RPMI8226 (cell line): ENCODE measurements around the gene R3HCC1L.
"Not testable (repeated sequence)": the region's sequence is repeated elsewhere in the genome, so short reads cannot be mapped to it uniquely, and the experiment has no call there.

ENCODE experiments used
- DNase-seq: peaks from one replicate; pipeline ENCODE4 v3.0.0-alpha.2; 2015

Gene R3HCC1L

DNA sequence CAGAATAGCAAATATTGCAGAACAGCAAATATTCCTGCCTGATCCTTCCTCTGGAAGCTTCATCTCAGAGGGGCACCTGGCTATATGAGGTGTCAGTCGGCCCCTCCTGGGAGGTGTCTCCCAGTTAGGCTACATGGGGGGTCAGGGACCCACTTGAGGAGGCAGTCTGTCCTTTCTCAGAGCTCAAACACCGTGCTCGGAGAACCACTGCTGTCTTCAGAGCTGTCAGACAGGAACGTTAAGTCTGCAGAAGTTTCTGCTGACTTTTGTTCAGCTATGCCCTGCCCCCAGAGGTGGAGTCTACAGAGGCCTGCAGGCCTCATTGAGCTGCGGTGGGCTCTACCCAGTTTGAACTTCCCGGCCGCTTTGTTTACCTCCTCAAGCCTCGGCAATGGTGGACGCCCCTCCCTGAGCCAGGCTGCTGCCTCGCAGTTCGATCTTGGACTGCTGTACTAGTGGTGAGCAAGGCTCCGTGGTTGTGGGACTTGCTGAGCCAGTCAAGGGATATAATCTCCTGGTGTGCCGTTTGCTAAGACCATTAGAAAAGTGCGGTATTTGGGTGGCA, 48.0 kb downstream of the R3HCC1L start:
- DNase-seq, result not testable (repeated sequence)

DNA sequence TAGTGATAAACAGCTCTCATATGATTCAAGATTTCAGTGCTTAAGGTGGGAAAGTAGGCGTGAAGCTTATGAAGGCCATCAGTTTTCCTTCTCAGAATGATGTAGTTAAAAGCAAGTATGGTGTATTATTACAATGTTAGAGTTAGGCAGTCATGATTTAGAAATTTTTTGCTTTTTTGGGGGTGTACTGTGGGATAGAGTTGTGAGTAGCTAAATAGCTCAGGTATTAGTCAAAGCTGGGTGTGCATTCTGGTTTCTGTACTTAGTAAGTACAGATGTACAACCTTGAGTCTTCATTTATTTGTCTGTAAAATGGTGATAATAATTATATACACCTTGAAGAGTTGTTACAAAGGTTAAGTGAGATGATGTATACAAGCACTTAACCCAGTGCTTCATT, 52.2 kb downstream of the R3HCC1L start:
- no peak for DNase-seq

GRCh38 chr10:98190773-98191172, 56.3 kb downstream of the R3HCC1L start:
- not testable (repeated sequence) for DNase-seq

DNA sequence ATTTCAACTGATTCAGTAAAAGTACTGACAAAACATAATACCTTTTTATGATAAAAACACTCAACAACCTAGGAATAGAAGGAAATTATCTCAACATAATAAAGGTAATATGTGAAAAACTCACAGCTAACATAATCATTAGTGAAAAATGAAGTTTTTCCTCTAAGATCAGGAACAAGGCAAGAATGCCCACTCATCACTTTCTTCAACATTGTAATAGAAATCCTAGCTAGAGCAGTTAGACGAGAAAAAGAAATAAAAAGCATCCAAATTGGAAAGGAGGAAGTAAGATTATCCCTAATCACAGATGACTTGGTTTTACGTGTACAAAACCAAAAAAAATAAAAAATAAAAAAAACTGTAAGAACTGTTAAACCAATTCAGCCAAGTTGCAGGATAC, 58.6 kb downstream of the R3HCC1L start:
- no peak for DNase-seq

GRCh38 chr10:98194633-98195032, 60.2 kb downstream of the R3HCC1L start:
- DNase-seq, result no peak

DNA sequence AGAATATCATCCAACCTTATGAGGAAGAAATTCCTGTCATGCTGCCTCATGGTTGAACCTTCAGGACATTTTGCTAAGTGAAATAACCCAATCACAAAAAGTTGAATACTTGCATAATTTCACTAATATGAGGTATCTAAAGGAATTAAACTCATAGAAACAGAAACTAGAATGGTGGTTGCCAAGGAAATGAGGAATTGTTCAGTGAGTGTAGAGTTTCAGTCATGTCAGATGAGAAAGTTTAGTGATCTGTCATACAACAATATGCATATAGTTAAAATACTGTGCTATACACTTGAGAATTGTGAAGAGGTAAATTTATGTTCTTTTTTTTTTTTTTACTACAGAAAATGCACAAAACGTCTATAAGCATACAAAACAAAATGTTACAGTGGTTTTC, 60.7 kb downstream of the R3HCC1L start:
- DNase-seq, result no peak

GRCh38 chr10:98196985-98197384, 62.5 kb downstream of the R3HCC1L start:
- no peak for DNase-seq

GRCh38 chr10:98201760-98202159, 67.3 kb downstream of the R3HCC1L start:
- no peak for DNase-seq

DNA sequence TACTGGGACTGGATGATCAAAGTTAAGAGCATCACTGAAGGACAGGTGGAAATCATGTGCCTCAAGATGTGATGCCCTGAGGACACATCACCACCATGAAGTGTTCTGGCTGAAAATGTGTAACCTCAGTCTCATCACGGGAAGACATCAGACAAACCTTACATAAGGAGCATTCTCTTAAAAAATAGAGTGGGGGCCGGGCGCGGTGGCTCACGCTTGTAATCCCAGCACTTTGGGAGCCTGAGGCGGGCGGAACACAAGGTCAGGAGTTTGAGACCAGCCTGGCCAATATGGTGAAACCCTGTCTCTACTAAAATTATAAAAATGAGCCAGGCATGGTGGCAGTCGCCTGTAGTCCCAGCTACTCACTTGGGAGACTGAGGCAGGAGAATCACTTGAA, 67.9 kb downstream of the R3HCC1L start:
- no peak for DNase-seq

DNA sequence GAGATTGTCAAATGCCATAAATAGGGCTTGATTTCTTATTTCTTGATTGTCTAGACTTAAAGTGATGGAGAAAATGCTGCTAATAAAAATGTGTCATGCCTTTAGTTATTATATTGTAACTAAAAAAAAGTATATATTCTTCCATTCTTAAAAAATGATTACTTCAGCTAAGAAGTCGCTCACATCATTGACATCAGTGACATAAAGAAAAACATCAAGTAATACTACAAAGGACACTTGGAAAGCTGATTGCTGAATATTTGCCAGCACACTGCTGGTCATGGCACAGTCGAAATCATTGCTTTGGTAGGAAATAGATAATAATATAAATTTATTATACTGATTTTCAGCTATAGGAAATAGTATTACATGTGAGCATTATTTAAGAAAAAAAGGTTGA, 70.9 kb downstream of the R3HCC1L start:
- no peak for DNase-seq

DNA sequence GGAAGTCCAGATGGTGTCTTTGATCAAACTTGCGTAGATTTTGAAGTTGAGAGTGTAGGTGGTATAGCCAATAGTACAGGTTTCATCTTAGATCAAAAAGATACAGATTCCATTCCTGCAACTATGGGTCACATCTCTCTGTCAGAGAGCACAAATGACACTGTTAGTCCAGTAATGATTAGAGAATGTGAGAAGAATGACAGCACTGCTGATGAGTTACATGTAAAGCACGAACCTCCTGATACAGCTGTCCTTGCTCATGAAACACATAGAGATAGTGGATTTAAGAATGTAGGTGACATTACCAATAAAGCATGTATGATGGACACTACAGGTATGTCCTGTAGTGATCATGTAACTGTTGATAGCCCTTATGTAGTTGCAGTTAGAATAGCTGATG, 74.5 kb downstream of the R3HCC1L start:
- DNase-seq, result no peak

GRCh38 chr10:98209441-98209840, 75.0 kb downstream of the R3HCC1L start:
- no peak for DNase-seq

DNA sequence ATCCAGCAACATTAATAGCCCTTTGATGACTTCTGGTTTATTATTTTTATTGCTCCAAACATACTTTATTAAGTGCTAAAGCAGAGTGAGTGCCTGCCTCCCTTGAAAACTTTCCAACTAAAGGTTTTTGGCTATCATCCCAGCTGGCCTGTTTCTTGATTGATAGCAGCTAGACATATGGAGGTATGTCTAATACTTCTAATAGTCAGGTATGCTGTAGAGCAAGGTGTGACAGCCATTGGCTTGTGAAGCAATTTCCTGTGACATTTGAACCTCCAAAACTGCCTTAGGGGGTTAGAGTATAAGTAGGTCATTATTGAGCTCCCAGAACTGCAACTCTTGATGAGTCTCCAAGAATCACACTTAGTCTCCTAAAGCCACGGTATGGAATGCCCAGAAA, 77.7 kb downstream of the R3HCC1L start:
- DNase-seq, result no peak

GRCh38 chr10:98213740-98214139, 79.3 kb downstream of the R3HCC1L start:
- DNase-seq, result no peak

- no peak for DNase-seq
Measured at GRCh38 chr10:98215373-98215772, 80.9 kb downstream of the R3HCC1L start.

DNA sequence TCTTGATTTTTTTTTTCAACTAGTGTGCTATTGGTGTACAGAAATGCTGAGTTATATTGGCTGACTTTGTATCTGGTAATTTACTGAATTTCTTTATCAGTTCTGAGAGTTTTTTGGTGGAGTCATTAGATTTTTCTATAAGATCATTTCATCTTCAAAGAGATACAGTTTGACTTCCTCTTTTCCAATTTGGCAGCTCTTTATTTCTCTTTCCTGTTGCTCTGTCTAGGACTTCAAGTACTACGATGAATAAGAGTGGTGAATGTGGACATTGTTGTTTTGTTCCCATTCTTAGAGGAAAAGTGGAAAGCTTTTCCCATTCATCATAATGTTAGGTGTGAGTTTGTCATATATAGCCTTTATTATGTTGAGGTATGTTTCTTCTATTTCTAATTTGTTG, 83.3 kb downstream of the R3HCC1L start:
- DNase-seq, result no peak

- no peak for DNase-seq
Measured at GRCh38 chr10:98223874-98224273, 89.4 kb downstream of the R3HCC1L start.

DNA sequence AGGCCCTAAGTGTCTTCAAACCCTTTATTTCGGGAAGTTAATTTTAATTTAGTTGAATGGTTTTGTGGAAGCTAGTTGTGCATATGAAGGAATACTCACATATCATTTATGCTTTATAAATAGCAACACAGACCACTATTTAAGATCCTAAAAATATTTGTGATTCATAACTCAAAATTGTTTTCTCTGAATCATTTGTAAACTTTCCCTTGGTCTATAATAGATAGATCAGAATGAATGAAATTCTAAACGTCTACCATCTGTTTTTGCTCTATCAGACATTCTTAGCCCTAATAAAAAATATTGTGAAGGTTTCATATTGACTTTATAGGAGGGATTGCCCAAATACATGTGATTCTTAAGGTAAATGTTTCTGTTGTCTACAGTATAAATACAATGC, 90.1 kb downstream of the R3HCC1L start:
- no peak for DNase-seq

GRCh38 chr10:98224996-98225395, 90.5 kb downstream of the R3HCC1L start:
- no peak for DNase-seq

DNA sequence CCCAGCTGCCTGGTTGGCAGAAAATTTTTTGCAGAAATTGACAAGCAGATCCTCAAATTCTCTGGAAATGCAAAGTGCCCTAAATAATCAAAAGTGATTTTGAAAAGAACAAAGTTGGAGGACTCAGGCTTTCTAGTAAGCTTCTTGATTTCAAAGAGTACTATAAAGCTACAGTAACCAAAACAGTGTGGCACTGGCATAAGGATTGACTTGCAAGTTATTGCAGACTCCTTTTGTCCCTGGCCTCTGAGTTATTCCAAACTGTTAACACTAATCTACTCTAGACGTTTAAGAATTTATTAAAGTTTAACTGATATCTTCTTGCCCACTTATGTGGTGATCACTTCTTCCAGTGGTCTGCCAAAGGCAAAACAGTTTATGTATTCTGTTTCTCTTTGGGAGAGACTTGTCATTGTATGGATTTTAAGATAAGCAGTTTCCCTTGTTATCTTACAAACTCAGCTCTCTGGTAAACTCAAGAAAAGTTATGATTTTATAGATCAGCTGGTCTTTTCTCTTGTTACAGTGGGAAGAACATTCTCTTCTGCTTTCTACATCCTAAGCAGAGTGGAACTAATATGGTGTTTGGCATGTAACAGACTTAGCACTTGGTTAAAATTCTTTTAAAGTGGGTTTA, 92.2 kb downstream of the R3HCC1L start:
- no peak for DNase-seq

GRCh38 chr10:98227713-98228112, 93.3 kb downstream of the R3HCC1L start:
- DNase-seq, result not testable (repeated sequence)

DNA sequence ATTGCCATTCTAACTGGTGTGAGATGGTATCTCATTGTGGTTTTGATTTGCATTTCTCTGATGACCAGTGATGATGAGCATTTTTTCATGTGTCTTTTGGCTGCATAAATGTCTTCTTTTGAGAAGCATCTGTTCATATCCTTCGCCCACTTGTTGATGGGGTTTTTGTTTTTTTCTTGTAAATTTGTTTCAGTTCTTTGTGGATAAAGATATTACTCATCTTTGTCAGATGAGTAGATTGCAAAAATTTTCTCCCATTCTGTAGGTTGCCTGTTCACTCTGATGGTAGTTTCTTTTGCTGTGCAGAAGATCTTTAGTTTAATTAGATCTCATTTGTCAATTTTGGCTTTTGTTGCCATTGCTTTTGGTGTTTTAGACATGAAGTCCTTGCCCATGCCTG, 93.8 kb downstream of the R3HCC1L start:
- not testable (repeated sequence) for DNase-seq

GRCh38 chr10:98231417-98231816, 97.0 kb downstream of the R3HCC1L start:
- DNase-seq, result no peak

DNA sequence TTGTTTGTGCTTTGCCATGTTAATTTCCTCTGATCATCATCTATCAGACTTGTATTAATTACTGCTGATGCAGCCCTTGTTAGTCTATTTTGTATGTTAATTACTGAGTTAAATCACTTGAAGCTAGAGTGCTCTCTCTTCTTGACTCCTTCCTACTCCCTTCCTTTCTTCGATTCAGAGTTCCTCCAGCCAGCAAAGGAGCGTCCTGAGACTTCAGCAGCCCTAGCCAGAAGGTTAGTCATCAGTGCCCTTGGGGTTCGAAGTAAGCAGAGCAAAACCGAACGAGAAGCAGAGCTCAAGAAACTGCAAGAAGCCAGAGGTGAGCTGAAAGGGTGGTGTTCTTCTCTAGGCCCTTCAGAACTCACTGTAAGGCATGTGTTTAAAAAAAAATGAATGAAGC, 101.4 kb downstream of the R3HCC1L start:
- DNase-seq, result no peak

DNA sequence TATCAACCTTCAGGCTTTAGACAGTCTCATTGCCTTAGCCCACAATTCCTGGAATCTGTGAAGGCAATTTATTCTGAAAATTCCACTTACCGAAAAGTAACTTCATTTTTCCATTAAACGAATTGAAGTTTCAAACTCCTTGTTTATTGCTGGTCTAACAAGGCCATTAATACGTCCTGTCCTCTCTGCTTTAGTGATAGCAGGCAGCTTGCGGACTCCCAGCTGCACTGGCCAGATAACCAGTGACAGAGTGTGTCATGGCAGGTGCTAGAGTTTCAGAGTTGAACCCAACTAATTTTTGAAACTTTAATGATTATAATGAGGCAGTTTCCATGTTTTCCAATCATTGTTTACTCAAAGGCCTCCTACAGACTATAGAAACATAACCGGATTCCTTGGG, 102.4 kb downstream of the R3HCC1L start:
- no peak for DNase-seq
